M059J (cell line): Measurements from ENCODE around the gene OMP. TPM values are rescaled to one million over a fixed set of nuclear protein-coding genes. Genes with fewer than 3 reads are reported as not detected.
"Not testable (repeated sequence)": the region's sequence is repeated elsewhere in the genome, so short reads cannot be mapped to it uniquely, and the experiment has no call there.

Experiments
- DNase-seq: peaks from one replicate; pipeline ENCODE4 v3.0.0-alpha.2; 2012; ENCODE audit warnings: low read depth
- total RNA-seq: library from RNA; depleted of rRNA; stranded (reverse); fragments of >200 nt; shearing (Covaris generic); gene quantifications from 2 replicates; pipeline ENCODE4 v1.2.3, GENCODE V29; 2014

Gene OMP
- total RNA-seq, 1 experiment from 2014 or later, result not detected

- DNase-seq, result no peak
Observed at GRCh38 chr11:77086521-77087472, 15.8 kb upstream of the OMP start.

GRCh38 chr11:77087723-77088225 is 14.9 kb upstream of the OMP start:
- DNase-seq, result no peak

- no peak for DNase-seq
Observed at GRCh38 chr11:77088236-77089003, 14.2 kb upstream of the OMP start.

- peak; percentile 37 for DNase-seq
Observed at GRCh38 chr11:77089004-77089545, 13.6 kb upstream of the OMP start.

DNA sequence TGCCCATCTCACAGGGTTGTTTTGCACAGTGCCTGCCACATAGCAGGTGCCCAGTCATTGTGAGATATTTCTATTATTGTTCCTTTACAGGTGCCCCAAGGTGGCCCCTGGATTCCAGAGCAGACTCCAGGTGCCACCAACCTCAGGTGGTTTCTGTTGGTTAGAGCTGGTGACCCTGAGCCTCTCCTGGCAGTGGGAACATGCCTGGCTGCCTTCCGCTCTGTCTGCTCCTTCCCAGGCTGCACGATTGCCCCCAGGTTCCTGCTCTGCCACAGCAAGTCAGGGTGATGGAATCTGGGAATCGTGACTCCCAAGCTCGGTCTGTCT is 12.6 kb upstream of the OMP start:
- DNase-seq, result no peak

DNA sequence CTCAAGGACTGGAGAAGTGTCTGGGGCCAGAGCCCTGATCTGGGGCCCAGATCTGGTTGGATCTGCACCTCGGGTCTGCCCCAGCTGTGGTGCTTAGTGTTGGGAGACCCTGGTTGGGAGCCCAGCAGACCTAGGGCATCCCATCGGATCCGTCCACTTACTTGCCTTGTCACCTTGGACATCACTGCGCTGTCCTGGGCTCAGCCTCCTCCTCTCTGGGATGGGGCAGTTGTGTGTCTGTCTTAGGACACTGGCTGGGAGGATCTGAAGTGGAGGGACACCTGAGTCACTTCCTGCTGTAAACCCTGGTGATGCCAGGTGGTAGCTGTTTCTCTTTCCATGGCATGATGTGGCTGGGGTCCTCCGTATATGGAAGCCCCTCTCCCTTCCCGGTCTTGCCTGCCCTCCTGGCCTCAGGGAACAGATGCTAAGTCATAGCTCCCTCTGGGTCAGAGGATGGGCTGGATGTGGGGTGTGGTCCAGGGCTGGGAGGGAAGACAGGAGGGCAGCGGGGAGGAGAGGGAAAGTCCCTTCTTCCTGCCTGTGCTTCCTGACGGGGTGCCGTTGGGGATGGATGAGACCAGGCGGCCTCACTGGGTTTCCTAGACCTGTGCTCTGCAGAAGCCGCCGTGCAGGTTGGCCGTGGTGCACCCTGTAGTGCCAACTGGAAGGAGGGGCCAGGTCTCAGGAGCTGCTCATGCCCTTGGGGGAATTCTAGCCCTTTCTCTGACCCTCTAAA is 12.1 kb upstream of the OMP start:
- no peak for DNase-seq

- peak; percentile 67 for DNase-seq
Observed at GRCh38 chr11:77091146-77091940, 11.3 kb upstream of the OMP start.

DNA sequence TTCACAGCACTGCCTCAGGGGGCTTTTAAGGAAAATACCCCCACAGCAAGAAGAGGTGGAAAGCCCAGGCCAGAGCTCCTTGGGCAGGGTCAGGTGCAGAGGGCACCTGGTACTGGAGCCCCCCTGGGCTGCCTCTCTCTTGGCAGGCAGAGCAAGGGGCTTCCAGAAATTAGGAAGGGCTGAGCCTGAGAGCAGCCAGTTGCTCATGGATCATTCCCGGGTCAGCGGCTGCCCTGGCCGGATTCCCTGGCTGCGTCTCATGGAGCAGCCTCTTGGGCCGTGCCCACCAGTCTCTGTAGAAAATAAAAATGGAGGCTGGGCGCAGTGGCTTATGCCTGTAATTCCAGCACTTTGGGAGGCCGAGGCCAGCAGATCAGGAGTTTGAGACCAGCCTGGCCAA is 10.3 kb upstream of the OMP start:
- DNase-seq, result no peak

- DNase-seq, result no peak
Observed at GRCh38 chr11:77093056-77093891, 9.4 kb upstream of the OMP start.

DNA sequence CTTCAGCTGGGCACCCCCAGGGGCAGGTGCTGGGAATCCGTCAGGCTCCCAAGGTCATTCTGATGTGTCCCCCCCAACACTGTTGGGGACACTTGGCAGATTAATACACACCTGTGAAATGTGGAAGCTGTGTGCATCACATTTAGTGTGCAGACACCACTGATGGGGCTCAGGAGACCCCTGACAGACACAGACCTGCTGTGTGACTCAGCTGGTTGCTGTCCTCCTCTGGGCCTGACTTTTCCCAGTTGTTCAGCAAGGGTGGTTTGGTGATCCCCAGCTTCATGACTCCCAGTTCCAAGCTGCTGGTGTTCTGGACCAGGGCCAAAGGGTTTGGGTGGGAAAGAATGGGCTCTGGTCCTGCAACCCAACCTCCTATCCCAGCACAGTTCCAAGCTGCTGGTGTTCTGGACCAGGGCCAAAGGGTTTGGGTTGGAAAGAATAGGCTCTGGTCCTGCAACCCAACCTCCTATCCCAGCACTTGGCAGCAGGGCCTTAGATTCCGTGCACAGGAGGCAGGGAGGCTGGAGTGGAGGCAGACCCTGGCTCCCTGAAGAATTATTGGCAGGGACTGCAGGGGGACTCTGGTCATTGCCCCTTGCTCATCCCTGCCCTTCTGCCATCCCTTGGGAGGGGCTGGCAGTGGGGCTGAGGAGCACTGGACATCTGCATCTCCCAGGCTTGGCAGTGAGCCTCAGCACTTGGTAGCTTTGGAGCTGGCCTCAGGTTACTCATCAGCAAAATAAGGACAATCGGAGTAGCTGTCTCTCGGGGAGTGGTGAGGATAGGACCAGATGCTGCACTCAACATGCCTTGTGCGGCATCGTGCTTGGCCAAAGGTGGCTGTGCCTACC is 8.4 kb upstream of the OMP start:
- no peak for DNase-seq

DNA sequence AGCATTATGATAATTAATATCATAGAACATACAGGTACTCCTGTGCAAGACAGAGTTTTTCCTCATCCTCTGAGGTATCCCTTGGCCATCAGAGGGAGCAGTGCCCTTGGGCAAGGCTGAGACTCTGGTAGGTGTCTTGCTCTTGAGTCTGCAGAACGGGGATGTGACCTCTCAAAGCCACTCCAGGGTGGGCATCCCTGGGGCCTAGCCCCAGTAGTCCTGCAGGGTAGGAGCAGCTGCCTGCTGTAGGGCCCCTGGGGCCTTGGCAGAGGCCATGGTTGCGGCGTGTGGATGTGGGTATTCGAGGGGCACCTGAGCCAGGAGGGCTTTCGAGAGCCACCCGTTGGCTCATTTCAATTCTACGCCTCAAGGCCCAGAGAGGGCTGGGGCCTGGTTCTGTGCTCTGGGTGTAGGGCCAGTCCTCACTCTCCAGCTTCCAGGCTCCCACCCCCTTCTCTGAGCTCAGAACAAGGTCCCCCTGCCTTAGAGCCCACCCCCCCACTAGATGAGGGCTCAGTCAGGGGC is 7.7 kb upstream of the OMP start:
- no peak for DNase-seq

- DNase-seq, result no peak
Observed at GRCh38 chr11:77095551-77096490, 6.8 kb upstream of the OMP start.

DNA sequence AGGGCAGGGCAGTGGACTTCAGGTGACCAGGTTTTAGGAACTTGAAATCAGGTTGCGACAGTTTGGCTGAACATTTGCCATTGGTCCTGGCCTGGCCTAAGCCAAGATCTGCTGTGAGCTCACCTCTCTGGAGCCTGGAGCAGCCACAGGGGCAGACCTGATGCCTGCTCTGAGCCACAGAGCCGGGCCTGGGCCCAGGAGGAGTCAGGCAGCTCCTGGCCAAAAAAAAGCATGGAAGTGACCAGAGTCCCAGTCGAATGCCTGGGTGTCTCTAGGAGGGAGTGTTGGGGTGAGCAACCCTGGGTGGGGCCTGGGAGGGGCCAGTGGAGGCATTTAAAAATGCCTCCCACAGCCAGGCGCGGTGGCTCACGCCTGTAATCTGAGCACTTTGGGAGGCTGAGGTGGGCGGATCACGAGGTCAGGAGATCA is 6.0 kb upstream of the OMP start:
- DNase-seq, result no peak

DNA sequence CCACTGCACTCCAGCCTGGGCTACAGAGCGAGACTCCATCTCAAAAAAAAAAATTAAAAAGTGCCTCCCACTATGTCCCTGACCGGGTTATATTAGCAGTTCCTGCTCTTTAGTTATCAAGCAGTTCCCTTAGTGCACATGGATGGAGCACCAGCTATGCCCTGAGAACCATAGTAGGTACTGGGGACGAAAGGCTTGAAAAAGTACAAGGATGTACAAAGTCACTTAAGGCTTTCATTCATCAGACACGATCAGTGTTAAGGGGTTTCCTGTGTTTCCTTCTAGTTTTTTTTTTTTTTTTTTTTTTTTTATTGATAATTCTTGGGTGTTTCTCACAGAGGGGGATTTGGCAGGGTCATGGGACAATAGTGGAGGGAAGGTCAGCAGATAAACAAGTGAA is 5.5 kb upstream of the OMP start:
- DNase-seq, result not testable (repeated sequence)

GRCh38 chr11:77100166-77101042 is 2.2 kb upstream of the OMP start:
- no peak for DNase-seq

- no peak for DNase-seq
Observed at GRCh38 chr11:77101043-77101537, 1.6 kb upstream of the OMP start.
